Lung microvascular endothelial cell (primary cell): ENCODE data around the gene TAF1L. TPM values are rescaled to one million over a fixed set of nuclear protein-coding genes. Genes with fewer than 3 reads are reported as not detected.
"Not testable (repeated sequence)": the region's sequence is repeated elsewhere in the genome, so short reads cannot be mapped to it uniquely, and the experiment has no call there.

Source experiments
- DNase-seq, 2 donors: peaks; one replicate each; pipeline versions ENCODE4 v3.0.0 to v3.0.0-alpha.2; 2010; ENCODE audit warnings: low read depth in 2 of 2
- total RNA-seq: library from RNA; depleted of rRNA; stranded (reverse); fragments of >200 nt; gene quantifications from 2 replicates; pipeline ENCODE4 v1.2.1, GENCODE V29; 2014

Gene TAF1L
- total RNA-seq, result under 0.01 TPM in 1 of 2 replicates, not detected in the other

- DNase-seq, result no peak
Observed at GRCh38 chr9:32635362-32635761, at the start of gene TAF1L. TAF1L (minus strand) TSS chr9:32635669; CDS start chr9:32635579, 90 bp downstream.

- DNase-seq, result no peak
Observed at GRCh38 chr9:32681751-32682150, 46.3 kb upstream of the TAF1L start.

- DNase-seq, result no peak
Observed at GRCh38 chr9:32677931-32678330, 42.5 kb upstream of the TAF1L start.

- peak in 1 of 2 donors; percentile 97 for DNase-seq
Observed at GRCh38 chr9:32672469-32672868, 37.0 kb upstream of the TAF1L start.

GRCh38 chr9:32671333-32671732 is 35.9 kb upstream of the TAF1L start:
- no peak for DNase-seq

- peak in 1 of 2 donors; percentile 84 for DNase-seq
Observed at GRCh38 chr9:32665101-32665500, 29.6 kb upstream of the TAF1L start.

GRCh38 chr9:32663741-32664140 is 28.3 kb upstream of the TAF1L start:
- DNase-seq, result no peak

GRCh38 chr9:32647671-32648070 is 12.2 kb upstream of the TAF1L start:
- no peak for DNase-seq

- DNase-seq, result peak; percentile 57 to 97
Observed at GRCh38 chr9:32644698-32645097, 9.2 kb upstream of the TAF1L start.

- not testable (repeated sequence) for DNase-seq
Observed at GRCh38 chr9:32633151-32633550, 2.3 kb downstream of the TAF1L start.

GRCh38 chr9:32631991-32632390 is 3.5 kb downstream of the TAF1L start:
- no peak for DNase-seq

GRCh38 chr9:32627394-32627954 is 8.0 kb downstream of the TAF1L start:
- DNase-seq, result no peak

GRCh38 chr9:32625320-32625719 is 10.1 kb downstream of the TAF1L start:
- no peak for DNase-seq

- no peak for DNase-seq
Observed at GRCh38 chr9:32622948-32623347, 12.5 kb downstream of the TAF1L start.

GRCh38 chr9:32618261-32618660 is 17.2 kb downstream of the TAF1L start:
- DNase-seq, result no peak

GRCh38 chr9:32606811-32607210 is 28.7 kb downstream of the TAF1L start:
- no peak for DNase-seq

- DNase-seq, result peak; percentile 27 to 56
Observed at GRCh38 chr9:32603914-32604852, 31.3 kb downstream of the TAF1L start.

GRCh38 chr9:32599021-32599420 is 36.4 kb downstream of the TAF1L start:
- not testable (repeated sequence) for DNase-seq

GRCh38 chr9:32596936-32597335 is 38.5 kb downstream of the TAF1L start:
- no peak for DNase-seq

- DNase-seq, result peak in 1 of 2 donors; percentile 13
Observed at GRCh38 chr9:32596096-32596865, 39.2 kb downstream of the TAF1L start.

GRCh38 chr9:32590898-32591297 is 44.6 kb downstream of the TAF1L start:
- peak in 1 of 2 donors; percentile 36 for DNase-seq

GRCh38 chr9:32590476-32590875 is 45.0 kb downstream of the TAF1L start:
- no peak for DNase-seq
